HG02884 (cell line): ENCODE measurements around the gene PLOD2.

Source experiments
- ATAC-seq: cut with Tn5 transposase; IDR thresholded peaks from one replicate; pipeline ENCODE4 v1.9.1; 2021; ENCODE audit warnings: mild to moderate bottlenecking, moderate library complexity; ENCODE audit not compliant: unreplicated experiment

Gene PLOD2

GRCh38 chr3:146101538-146101937, 59.4 kb downstream of the PLOD2 start:
- no peak for ATAC-seq

DNA sequence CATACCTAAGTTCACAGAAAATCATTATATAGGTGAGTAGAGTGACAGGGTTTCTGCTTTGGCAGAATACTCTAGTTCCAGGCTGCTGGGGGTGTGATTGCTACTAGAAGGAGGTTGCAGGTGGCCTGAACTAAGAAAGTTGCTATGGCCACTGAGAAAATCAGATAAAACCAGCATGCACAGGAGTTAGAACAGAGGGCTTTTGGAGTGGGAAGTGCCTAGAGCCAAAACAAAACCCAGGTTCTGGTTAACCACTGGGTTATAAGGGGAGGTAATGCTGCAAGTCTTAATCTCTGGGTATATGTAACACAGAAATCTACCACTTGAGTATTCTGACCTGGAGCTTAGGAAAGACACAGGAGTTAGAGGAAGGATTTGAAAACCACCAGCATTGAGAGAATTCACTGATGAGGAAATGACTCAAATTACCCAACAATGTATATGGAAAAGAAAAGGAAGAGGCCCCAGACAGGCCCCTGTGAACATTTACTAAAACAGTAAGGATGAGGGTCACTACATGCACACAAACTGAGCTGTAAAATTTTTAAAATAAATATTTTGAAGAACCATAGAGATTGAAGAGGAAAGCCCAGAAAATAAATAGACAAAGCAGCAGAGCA, 60.0 kb downstream of the PLOD2 start:
- ATAC-seq: no peak

DNA sequence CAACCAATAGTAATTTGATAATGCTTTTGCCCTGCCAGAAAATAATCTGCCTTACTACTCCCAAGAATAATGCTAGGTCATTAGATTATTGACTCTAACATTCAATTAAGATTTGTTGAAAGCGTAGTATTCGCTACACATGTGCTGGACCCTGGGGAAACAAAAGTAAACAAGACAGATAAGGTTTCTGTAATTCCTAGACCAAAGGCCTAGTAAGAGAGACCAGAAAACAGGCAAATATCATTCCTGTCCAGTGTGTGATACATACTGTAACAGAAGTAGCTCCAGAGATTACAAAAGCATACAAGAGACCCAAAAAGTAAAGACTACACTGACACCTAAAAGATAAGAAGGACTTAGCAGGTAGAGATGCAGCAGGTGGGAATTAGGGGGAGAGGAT, 60.8 kb downstream of the PLOD2 start:
- ATAC-seq: no peak

DNA sequence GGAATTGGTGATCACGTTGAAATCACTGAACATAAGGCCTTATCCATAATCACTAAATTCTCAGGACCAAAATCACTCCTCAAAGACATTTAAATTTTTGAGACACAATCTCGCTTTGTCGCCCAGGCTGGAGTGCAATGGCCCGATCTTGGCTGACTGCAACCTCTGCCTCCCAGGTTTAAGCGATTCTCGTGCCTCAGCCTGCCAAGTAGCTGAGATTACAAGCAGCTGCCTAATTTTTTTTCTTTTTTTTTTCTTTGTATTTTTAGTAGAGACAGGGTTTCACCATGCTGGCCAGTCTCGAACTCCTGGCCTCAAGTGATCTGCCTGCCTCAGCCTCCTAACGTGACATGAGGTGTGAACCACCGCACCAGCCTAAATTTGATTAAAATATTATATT, 61.7 kb downstream of the PLOD2 start:
- no peak for ATAC-seq

GRCh38 chr3:146093896-146094295, 67.1 kb downstream of the PLOD2 start:
- ATAC-seq: no peak

GRCh38 chr3:146092230-146092629, 68.8 kb downstream of the PLOD2 start:
- no peak for ATAC-seq

DNA sequence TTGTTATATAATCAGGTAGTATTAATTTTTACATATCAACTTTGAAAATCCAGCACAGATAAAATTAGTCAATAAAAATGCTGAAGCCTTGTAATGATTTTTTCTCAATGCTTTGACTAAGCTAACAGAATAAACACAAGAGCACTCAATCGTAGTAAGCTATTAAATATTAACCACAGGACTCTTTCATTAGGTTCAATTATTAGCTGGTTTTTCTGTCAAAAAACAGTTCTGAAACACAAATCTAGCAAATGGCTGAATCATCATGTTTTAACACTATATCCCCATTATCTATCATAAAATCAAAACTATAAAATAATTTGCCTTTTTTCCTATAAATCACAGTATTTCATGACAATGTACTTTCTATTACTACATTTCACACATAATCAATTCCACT, 69.6 kb downstream of the PLOD2 start:
- ATAC-seq: no peak

DNA sequence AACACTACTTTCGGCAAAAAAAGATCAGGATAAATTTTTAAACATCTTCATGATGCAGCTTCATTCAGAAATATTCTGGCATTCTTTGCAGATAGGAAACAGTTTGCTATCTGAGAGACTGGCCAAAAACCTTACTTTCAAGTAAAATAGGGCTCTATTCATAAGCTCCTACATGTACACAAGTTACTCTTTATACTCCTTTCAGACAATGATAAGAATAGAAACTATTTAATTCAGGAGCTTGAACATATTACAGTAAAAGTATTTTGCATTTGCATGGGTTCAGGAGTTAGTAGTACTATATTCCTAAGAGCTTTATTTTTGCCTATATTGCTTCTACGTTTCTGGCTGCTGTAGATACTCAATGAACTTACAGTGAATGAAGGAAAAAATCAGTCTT, 70.5 kb downstream of the PLOD2 start:
- ATAC-seq: no peak

DNA sequence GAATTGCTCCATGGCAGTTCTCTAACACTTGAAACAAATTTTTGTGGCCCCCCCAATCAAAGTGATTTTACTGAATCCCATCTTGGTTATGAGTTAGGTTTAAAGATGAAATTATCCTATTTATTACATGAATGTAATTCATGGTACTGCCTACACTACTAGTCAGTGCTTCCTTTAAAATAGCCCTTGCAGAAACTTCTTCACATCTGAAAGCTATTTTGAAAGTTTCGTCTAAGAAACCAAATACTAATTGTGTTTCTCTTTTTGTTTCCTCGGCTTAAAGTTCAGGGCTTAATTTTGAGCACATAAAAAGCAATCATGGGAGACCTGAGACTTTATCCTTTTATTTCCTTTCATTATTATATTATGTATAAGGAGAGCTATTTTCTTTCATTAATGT, 72.1 kb downstream of the PLOD2 start:
- no peak for ATAC-seq

- no peak for ATAC-seq
These were observed 73.9 kb downstream of the PLOD2 start for GRCh38 chr3:146087116-146087515.

GRCh38 chr3:146086211-146086610, 74.8 kb downstream of the PLOD2 start:
- ATAC-seq: no peak

DNA sequence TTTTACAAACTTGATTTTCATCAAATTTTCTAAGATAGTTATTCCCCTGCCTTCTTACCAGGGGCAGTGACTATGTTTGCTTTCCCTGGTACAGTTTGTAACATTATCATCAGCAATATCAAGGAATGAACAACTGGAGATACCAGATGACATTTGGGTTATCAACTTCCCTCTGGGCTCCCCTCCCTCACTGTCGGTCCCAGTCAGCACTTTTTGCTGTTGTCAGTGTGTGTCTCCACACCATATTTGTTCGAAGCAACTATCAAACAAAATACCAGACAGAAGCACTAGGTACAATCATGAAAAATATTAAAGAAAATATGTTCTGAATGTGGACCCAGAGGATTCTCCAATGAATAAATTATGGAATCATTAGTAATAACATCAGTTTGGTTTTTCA, 75.3 kb downstream of the PLOD2 start:
- ATAC-seq: no peak

DNA sequence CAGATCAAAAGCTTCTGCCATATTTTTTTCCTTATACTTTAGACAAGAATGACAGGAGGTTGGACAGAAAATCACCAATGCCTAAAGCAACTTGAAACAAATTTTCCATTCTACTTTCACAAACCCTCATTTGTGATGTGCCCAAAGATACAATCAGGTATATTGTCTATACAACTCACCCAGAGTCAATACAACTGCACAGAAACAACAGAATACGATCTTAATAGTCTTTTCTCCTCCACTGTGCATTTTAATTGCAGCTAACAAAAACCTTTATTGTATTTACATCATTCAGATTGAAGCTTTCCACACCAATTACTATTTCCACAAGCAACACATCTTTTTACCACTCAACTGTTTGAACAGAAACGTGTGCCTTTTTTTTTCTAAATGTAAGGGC, 80.4 kb downstream of the PLOD2 start:
- ATAC-seq: no peak

GRCh38 chr3:146078031-146078430, 83.0 kb downstream of the PLOD2 start:
- ATAC-seq: no peak

DNA sequence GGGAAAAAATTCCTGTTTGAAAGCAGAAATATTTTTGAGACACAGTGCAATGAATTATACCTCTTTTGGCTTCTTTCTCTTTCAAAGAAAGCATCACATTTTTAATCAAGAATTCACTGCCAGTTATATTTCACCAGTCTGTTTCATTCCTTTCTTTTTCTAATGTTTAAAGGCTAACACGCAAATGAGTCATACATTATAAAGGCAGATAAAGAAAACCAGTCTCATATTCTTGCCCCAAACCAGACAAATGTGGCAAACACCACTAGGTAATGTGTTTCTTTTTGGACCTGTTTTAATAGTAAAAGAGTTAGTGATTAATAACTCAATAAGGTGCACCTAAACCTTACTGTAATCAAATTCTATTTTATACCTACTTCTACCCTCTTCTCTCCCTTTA, 83.8 kb downstream of the PLOD2 start:
- no peak for ATAC-seq

GRCh38 chr3:146072824-146073223, 88.2 kb downstream of the PLOD2 start:
- ATAC-seq: no peak

GRCh38 chr3:146072061-146072460, 88.9 kb downstream of the PLOD2 start:
- no peak for ATAC-seq

DNA sequence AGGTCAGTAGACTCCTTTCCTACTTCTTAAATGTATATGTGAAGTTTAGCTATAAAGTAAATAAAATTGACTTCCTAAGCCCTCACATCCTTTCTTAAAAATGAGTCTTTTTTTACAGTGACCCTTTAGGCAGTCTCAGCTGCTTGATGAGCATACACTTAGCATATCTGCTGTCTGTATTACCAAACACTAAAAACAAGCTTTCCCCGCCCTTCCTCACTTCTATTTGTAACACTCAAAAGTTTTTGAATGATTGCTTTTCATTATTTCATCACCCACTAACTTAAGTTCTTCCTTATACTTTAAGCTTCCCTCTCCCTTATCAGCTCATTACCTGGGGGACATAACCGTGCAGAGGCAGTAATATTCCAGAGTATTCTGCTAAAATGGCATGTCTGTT, 89.4 kb downstream of the PLOD2 start:
- ATAC-seq: no peak

- ATAC-seq: no peak
These were observed 93.9 kb downstream of the PLOD2 start for GRCh38 chr3:146067048-146067447.

GRCh38 chr3:146065573-146066006, 95.4 kb downstream of the PLOD2 start:
- no peak for ATAC-seq

DNA sequence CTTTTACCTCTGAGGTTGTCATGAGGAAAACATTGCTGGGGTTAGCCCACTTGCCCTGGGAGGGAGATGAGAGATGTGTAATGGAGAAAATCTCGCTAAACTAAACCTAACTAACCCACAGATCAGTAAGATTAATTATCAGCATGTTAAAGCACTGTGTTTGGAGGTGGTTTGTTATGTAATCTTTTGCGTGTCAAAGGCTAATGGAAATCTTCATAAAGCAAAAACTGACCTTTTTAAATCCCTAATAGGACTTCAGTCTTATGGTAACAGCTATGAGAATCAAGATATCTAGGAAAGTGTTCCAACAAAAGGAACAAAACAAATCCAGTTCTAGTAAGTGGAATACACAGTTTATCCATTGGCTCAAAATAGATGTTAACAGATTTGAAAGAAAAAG, 102.7 kb downstream of the PLOD2 start:
- ATAC-seq: no peak

DNA sequence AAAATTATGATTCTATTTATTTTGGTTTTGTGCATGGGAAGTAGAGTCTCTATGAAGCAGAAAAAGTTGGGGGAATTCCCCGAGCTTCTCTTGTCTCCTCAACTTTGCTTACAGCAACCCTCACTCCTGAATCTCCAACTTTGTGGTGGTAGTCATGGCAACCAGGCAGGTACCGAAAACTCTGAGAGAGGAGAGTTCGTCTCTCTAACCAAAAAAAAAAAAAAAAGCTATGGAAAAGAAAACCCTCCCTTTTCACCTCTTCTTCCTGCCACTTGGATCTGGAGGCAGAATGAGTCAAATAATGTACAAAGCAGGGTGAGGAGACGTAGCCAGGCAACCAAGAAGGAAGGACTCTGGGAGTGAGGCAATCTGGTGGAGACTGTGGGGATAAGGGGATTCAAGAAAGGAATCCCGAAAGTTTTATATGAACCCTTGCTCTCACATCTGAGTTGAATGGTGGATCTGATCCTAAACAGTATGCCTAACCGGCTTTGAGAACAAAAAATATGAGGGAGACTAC, 108.1 kb downstream of the PLOD2 start:
- no peak for ATAC-seq

- ATAC-seq: no peak
These were observed 108.8 kb downstream of the PLOD2 start for GRCh38 chr3:146052056-146052790.
